Caco-2 (cell line): Measurements from ENCODE around the gene ZPLD1. TPM values are rescaled to one million over a fixed set of nuclear protein-coding genes. Genes with fewer than 3 reads are reported as not detected.

ENCODE experiments used
- BruUV-seq: library from RNA; stranded (reverse); fragments of 400-500 nt; replicated peaks from 2 replicates; lab custom pipeline; 2021; lab: Mats Ljungman, UMichigan
- CTCF ChIA-PET: fragments of 300-600 bp; sonication (Branson Sonifier 250); formaldehyde crosslinking; loops from one replicate; lab custom pipeline; 2022; ENCODE audit warnings: antibody characterized with exemption; lab: Charles Lee
- POLR2A ChIA-PET: fragments of 300-600 bp; sonication (Branson Sonifier 250); formaldehyde crosslinking; loops from one replicate; lab custom pipeline; 2022; ENCODE audit warnings: antibody characterized with exemption; lab: Charles Lee
- DNase-seq, 2 experiments: peaks; one replicate each; pipeline versions ENCODE4 v3.0.0 to v3.0.0-alpha.2; 2020 to 2022
- H3K27me3 ChIP-seq: replicated peaks from 2 replicates; pipeline ENCODE4 v1.6.0; 2011; ENCODE audit warnings: low read length; ENCODE audit not compliant: control insufficient read depth, insufficient read depth
- H3K36me3 ChIP-seq: 2 replicates; pipeline ENCODE4 v1.5.1; 2011; ENCODE audit warnings: low read length; ENCODE audit not compliant: control insufficient read depth, insufficient read depth
- H3K4me1 ChIP-seq: fragments of 250-450 bp; sonication (Bioruptor Pico); 2 replicates; pipeline ENCODE4 v1.5.1; 2020; ENCODE audit warnings: mild to moderate bottlenecking
- H3K4me3 ChIP-seq: 2 replicates; pipeline ENCODE4 v1.5.1; 2011; ENCODE audit warnings: low read depth, mild to moderate bottlenecking, control low read depth, low read length
- H3K9me3 ChIP-seq: fragments of 250-450 bp; sonication (Bioruptor Pico); 2 replicates; pipeline ENCODE4 v1.5.1; 2020; ENCODE audit warnings: mild to moderate bottlenecking, moderate library complexity
- H3K27ac Mint-ChIP-seq: one replicate; pipeline ENCODE4 v1.8.0; 2022; ENCODE audit warnings: mixed read lengths; ENCODE audit not compliant: unreplicated experiment
- H3K27me3 Mint-ChIP-seq: one replicate; pipeline ENCODE4 v1.8.0; 2022; ENCODE audit warnings: mixed read lengths; ENCODE audit not compliant: insufficient read depth, unreplicated experiment
- H3K36me3 Mint-ChIP-seq: one replicate; pipeline ENCODE4 v1.8.0; 2022; ENCODE audit warnings: mild to moderate bottlenecking, mixed read lengths; ENCODE audit not compliant: insufficient read depth, unreplicated experiment
- H3K4me1 Mint-ChIP-seq: one replicate; pipeline ENCODE4 v1.8.0; 2022; ENCODE audit warnings: low read depth, mixed read lengths; ENCODE audit not compliant: unreplicated experiment
- H3K4me3 Mint-ChIP-seq: one replicate; pipeline ENCODE4 v1.8.0; 2022; ENCODE audit warnings: mild to moderate bottlenecking, moderate library complexity, mixed read lengths; ENCODE audit not compliant: unreplicated experiment
- H3K9me3 Mint-ChIP-seq: one replicate; pipeline ENCODE4 v1.8.0; 2022; ENCODE audit warnings: mixed read lengths; ENCODE audit not compliant: unreplicated experiment
- intact Hi-C: fragments of 100-400 bp; cut with micrococcal nuclease; formaldehyde crosslinking; loops from one replicate; pipeline ENCODE4 v1.10.0; 2022; ENCODE audit not compliant: unreplicated experiment
- total RNA-seq: library from RNA; stranded (reverse); gene quantifications from 2 replicates; pipeline ENCODE4 v1.2.3, GENCODE V29; 2022
- TF ChIP-seq, protein P1 (sequence below), 2 experiments: fragments of 200-600 bp in 1 of 2; IDR thresholded peaks; 1 replicate in 1 of 2; 2 replicates in 1 of 2; pipeline versions ENCODE4 v1.5.1 to v1.8.0; 2011 to 2022; ENCODE audit warnings: antibody characterized with exemption in 1 of 2, control low read depth in 1 of 2, inconsistent platforms in 1 of 2, low read depth in 1 of 2, low read length in 1 of 2, mild to moderate bottlenecking in 1 of 2, moderate library complexity in 1 of 2; ENCODE audit not compliant: insufficient read depth in 1 of 2, severe bottlenecking in 1 of 2, unreplicated experiment in 1 of 2

Gene ZPLD1
- total RNA-seq, 1 experiment from 2014 or later, result not detected

DNA sequence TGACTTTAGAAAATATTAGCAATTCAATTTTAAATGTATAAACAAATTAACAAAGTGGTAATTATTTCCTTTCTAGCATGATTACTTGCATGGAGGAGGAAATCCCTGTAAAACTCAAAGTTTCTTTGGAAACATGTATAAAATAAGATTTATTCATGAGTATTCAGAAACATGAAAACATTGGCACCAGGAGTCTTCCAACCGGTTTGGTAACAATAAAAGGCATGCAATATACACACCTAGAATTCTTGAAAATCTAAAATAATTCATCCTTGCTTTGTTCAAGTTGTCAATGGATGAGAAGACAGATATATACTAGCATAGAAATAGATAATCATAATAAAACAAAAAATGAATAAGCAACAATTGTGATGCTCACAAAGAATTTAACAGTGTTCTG lies 76.4 kb downstream of the ZPLD1 start:
- no peaks in the 10 kb centered on the region for H3K4me1 ChIP-seq
- Mint-ChIP-seq H3K9me3 (no peaks in the 10 kb centered on the region), H3K36me3 (no peaks in the 10 kb centered on the region), H3K27me3 (no peaks in the 10 kb centered on the region), H3K27ac (no peak overlapping the region), H3K4me3 (no peak overlapping the region), H3K4me1 (no peaks in the 10 kb centered on the region)
- H3K27me3 ChIP-seq, result no peaks in the 10 kb centered on the region
- CTCF ChIA-PET, result no interaction called here
- no TSS peak for BruUV-seq
- intact Hi-C loops, result no loop called here
- DNase-seq, result no peak
- POLR2A ChIA-PET, result no interaction called here
- no peaks in the 10 kb centered on the region for H3K9me3 ChIP-seq
- no peak overlapping the region for H3K4me3 ChIP-seq
- no peaks in the 10 kb centered on the region for H3K36me3 ChIP-seq
- TF ChIP-seq, protein P1, sequence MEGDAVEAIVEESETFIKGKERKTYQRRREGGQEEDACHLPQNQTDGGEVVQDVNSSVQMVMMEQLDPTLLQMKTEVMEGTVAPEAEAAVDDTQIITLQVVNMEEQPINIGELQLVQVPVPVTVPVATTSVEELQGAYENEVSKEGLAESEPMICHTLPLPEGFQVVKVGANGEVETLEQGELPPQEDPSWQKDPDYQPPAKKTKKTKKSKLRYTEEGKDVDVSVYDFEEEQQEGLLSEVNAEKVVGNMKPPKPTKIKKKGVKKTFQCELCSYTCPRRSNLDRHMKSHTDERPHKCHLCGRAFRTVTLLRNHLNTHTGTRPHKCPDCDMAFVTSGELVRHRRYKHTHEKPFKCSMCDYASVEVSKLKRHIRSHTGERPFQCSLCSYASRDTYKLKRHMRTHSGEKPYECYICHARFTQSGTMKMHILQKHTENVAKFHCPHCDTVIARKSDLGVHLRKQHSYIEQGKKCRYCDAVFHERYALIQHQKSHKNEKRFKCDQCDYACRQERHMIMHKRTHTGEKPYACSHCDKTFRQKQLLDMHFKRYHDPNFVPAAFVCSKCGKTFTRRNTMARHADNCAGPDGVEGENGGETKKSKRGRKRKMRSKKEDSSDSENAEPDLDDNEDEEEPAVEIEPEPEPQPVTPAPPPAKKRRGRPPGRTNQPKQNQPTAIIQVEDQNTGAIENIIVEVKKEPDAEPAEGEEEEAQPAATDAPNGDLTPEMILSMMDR (IDR thresholded peaks at IDR 0.05; ENCODE audit: insufficient read depth in 1 of 2, low read depth in 1 of 2, low read length in 1 of 2, severe bottlenecking in 1 of 2, unreplicated experiment in 1 of 2), result no peak

DNA sequence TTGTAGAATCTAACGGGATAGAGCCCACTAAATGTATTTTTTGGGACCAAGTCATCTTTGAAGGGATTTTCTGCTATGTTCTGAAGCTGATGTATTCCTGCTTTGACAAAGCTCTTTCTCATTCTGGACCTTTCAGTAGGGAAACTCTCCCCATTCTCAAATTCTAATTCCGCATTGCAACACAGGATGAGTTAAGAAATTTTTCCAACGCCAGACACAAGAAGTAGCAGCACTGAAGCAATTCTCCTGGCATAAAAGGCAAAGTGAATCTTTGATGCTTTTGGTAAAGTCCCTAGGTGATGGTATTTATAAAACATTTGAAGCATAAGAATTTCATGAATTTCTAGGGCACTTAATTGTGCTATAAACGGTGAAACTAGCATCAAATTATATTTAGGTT lies 76.8 kb downstream of the ZPLD1 start:
- no peaks in the 10 kb centered on the region for H3K9me3 Mint-ChIP-seq

DNA sequence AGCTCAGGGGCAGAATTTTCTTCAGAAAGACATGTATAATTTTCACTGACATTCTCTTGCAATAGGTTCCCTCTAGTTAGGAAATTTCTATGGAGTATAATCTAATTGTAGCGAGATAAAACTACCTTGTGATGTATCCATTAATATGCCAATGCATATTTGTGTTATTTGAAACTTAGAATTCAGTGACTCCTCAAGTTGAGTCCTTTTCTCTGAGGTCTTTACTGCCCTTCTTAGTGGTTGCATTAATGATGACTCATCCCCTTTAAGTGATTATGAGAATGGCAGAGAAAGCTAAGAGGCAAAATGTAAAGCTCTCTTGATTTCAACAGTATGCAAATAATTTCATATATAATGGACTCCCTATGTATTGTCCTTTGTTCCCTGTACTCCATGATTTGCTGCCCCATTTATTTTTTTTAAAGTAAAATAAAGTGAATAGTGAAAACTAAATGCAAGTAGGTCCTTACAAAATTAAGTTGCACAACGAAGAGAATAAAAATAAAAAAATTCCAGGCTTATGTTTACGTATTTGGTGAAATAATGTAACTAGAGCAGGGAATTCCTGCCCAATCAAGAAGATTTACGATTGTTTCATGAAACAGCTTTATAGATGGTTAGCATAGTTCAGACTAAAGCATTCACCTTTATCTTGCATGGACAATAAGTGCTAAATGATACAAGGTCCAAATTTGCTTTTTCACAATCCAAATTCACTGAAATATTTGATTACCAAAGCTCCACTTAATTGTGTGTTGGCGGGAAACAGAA lies 78.1 kb downstream of the ZPLD1 start:
- intact Hi-C loops, result no loop called here
- Mint-ChIP-seq H3K27me3 (no peaks in the 10 kb centered on the region), H3K4me3 (no peak overlapping the region), H3K27ac (no peak overlapping the region), H3K36me3 (no peaks in the 10 kb centered on the region), H3K9me3 (no peaks in the 10 kb centered on the region), H3K4me1 (no peaks in the 10 kb centered on the region)
- no peaks in the 10 kb centered on the region for H3K9me3 ChIP-seq
- TF ChIP-seq, protein P1 (IDR thresholded peaks at IDR 0.05; ENCODE audit: insufficient read depth in 1 of 2, low read depth in 1 of 2, low read length in 1 of 2, severe bottlenecking in 1 of 2, unreplicated experiment in 1 of 2), result no peak
- no peaks in the 10 kb centered on the region for H3K36me3 ChIP-seq
- no peak for DNase-seq
- CTCF ChIA-PET, result no interaction called here
- POLR2A ChIA-PET, result no interaction called here
- no peaks in the 10 kb centered on the region for H3K27me3 ChIP-seq
- H3K4me3 ChIP-seq, result no peak overlapping the region
- BruUV-seq, result no TSS peak
- H3K4me1 ChIP-seq, result no peaks in the 10 kb centered on the region

More for the DNA sequence above, 76.8 kb downstream of the ZPLD1 start:
- CTCF ChIA-PET, result no interaction called here
- DNase-seq, result no peak
- H3K36me3 ChIP-seq, result no peaks in the 10 kb centered on the region
- H3K4me3 ChIP-seq, result no peak overlapping the region
- no peaks in the 10 kb centered on the region for H3K27me3 Mint-ChIP-seq
- TF ChIP-seq, protein P1 (IDR thresholded peaks at IDR 0.05; ENCODE audit: insufficient read depth in 1 of 2, low read depth in 1 of 2, low read length in 1 of 2, severe bottlenecking in 1 of 2, unreplicated experiment in 1 of 2), result no peak
- H3K4me1 Mint-ChIP-seq, result no peaks in the 10 kb centered on the region
- no peaks in the 10 kb centered on the region for H3K27me3 ChIP-seq
- no peaks in the 10 kb centered on the region for H3K9me3 ChIP-seq
- no peaks in the 10 kb centered on the region for H3K4me1 ChIP-seq
- no peak overlapping the region for H3K4me3 Mint-ChIP-seq
- POLR2A ChIA-PET, result no interaction called here
- intact Hi-C loops, result no loop called here
- H3K36me3 Mint-ChIP-seq, result no peaks in the 10 kb centered on the region
- BruUV-seq, result no TSS peak
- H3K27ac Mint-ChIP-seq, result no peak overlapping the region
